Cardiac septum (tissue), 1 donor: ENCODE measurements around the gene DUSP22. TPM values are rescaled to one million over a fixed set of nuclear protein-coding genes. Genes with fewer than 3 reads are reported as not detected.

Experiments used
- DNase-seq: peaks from one replicate; pipeline ENCODE4 v3.0.0-alpha.2; 2020; ENCODE audit warnings: low spot score
- intact Hi-C: fragments of 100-400 bp; cut with DNase I; formaldehyde crosslinking; loops from one replicate; pipeline ENCODE4 v1.14.0; 2022
- total RNA-seq: library from RNA; stranded (reverse); fragmentation: NEBNext Ultra II Directional; extraction: Animal tissue kit (Norgen Biotek cat#: 25700); gene quantifications from one replicate; pipeline ENCODE4 v1.2.1, GENCODE V29; 2021
- donor health status: DM: no; HTN: no; CAD: no.

Gene DUSP22
- total RNA-seq, 1 donor from 2014 or later, result 49.2 TPM

- no peak for DNase-seq
- intact Hi-C loops, result loop anchor here (5.0 kb wide), 1 partner anchor 39 kb away; the partner anchor contains the start of gene DUSP22
Observed at GRCh38 chr6:330948-331347, 38.7 kb downstream of the DUSP22 start.

DNA sequence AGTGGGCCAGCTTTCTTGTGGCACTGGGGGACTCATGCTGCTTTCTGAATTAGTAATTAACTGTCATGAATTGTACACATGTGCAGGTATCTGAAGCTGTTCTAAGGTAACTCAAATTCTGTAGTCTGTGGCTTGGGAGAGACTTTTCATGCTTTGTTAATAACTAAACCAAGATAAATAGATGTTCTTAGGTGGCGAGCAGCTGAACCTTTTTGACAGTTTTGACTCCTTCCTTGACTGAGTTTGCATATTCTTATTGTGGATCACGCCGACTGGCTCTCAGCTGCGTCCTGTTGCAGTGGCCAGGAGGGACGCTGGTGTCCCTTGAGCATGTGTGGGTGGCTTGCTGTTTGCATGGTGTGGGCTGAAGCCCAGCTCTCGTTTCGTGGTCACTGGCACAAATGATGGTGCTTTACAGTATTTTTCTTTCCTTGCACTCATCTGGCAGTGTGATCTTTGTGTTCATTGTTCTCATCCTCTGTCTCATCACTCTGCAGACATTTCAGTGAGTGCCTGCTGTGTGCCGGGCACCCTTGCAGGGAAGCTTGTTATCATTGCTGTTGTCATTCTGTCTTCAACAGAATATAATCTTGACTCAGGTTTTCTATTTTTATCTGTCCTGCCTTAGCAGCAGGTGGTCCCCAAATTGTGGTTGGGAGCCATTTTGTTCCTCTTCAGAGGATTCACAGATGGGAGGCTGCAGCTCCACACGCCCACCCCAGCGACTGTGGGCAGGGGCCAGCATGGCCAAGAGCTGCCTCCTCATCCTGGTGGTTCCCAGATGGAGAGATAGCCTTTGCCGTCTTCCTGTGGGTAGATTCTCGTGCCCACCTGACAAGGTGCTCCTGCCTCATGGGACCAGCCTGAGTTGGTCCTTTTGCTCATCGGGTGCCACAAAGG lies 39.6 kb downstream of the DUSP22 start:
- DNase-seq, result no peak
- intact Hi-C loops, result loop anchor here (5.0 kb wide), 1 partner anchor 40 kb away; the partner anchor contains the start of gene DUSP22

DNA sequence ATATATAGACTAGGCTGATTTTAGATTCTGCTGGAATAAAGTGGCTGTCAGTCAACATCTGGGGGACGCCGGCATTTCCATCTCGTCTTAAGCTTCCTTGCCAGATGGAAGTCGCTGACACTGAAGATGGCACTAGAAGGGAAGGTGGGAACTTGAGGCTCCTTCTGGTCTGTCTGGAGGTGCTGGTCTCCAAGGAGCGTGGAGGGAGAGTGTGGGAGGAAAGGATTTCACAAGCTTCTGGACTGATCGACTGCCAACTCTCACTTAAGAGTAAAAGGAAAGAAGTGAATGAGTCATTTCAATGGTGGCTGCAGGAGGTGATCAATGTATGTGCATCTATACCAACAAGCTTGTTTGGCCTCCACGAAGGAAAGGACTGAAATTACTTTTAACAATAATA lies 40.4 kb downstream of the DUSP22 start:
- intact Hi-C loops, result loop anchor here (5.0 kb wide), 1 partner anchor 40 kb away; the partner anchor contains the start of gene DUSP22
- no peak for DNase-seq

- intact Hi-C loops, result loop anchor here (5.0 kb wide), 1 partner anchor 41 kb away; the partner anchor contains the start of gene DUSP22
- no peak for DNase-seq
Observed at GRCh38 chr6:333379-334002, 41.2 kb downstream of the DUSP22 start.

DNA sequence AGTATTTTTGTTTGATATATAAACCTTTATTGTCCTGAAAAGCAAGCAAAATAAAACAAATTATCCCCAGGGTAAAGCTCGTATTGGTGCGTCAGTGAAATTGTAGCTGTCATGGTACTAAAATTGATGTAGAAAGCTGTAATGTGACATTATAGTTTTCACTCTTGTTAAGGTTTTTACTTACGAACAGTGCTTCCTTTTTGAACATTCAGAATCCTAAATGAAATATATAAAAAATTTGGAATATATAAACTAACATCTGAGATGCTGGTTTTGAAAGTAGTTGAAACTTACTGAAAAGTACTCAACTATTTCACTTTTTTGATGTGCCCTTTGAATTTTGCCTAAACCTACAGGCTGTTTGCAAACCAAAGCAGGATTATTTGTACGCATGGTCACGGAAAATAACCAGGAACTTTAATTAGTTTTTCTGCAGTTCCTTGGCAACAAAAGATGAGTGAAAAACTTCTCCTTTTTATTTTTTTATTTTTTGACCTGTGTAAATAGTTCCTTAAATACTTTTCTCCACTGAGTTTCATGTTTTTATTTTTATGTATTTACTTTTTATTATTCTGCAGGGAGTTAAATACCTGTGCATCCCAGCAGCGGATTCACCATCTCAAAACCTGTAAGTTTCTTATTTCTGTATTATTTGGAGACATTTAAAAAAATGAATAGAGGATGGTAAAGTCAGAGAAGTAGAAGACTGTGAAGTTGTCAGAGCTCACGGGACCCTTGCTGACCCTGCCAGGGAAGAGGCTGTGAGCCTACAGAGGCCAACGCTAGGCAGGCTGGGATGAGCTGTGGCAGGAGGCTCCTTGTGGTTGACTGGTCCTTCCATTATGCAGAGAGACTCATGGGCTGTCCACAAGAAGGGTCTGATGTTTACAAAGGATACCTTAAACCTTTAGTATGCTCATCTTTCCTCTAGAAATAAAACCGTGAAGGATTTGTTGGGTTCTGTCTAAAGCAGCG lies 42.5 kb downstream of the DUSP22 start:
- DNase-seq, result no peak
- intact Hi-C loops, result loop anchor here (5.0 kb wide), 1 partner anchor 43 kb away; the partner anchor contains the start of gene DUSP22

GRCh38 chr6:335572-335971 lies 43.3 kb downstream of the DUSP22 start:
- intact Hi-C loops, result no loop called here
- no peak for DNase-seq

DNA sequence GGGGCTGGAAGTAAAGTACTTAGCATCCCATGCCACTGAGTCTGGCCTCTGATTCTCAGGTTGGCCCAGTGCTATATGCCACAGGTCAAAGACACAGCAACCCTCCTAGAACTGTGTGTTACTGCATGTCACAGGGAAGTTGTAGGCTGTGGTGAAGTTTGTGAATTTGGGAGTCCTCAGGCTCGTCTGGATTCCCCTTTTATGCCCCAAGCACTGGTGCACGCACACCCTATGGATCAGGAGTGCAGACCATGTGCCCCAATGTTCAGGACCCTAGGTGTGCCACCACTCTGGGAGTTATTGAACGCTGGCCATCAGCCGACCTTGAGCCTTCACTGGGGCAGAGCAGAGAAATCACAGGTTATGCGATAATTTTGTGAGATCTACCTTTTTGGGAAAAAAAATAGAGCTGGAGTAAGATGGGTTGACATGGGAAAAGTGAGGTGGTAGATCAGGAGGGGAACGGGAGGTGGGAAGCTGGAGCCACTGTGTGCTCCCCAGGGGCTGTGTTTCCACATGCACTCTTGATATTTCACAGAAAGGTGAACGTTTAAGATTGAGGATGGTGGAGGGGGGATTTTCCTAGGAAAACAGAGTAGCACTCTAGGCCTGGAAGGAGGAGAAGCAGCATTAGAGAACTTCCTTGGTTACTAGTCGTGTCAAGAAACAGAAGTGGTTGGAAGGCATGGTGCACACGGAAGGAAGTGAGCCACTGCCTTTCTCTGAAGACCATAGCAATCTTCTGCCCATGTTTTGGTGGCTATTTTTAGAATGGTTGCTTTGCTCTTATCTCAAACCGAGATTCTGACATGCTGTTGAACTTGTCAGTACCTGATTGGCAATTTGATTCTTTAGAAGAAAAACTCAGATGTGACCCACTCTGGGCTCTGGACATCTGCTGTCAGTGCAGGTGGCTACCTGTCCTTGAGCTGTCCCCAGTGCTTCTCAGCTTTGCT lies 44.1 kb downstream of the DUSP22 start:
- intact Hi-C loops, result no loop called here
- DNase-seq, result no peak

- no peak for DNase-seq
- intact Hi-C loops, result no loop called here
Observed at GRCh38 chr6:337805-338368, 45.6 kb downstream of the DUSP22 start.

DNA sequence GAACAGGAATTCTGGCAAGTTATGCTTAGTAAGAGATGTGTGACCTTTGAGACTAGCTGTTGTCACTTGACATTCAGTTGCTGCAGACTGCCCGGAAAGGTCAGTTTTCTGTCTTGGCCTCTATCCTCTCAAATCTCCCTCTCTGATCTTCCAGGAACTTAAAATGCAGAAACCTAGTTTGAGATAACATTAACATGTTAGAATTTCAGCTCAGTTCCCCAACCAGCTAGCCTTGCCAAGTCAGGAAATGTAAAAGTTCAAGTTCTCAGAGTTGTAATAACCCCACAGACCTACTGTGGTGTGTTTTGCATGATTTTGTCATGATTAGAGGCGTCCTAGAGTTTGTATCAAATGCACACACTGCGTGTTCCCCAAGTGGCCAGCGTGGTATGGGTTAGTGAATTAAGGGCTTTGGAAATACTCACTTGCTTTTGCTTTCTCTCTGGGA lies 46.6 kb downstream of the DUSP22 start:
- intact Hi-C loops, result no loop called here
- no peak for DNase-seq

DNA sequence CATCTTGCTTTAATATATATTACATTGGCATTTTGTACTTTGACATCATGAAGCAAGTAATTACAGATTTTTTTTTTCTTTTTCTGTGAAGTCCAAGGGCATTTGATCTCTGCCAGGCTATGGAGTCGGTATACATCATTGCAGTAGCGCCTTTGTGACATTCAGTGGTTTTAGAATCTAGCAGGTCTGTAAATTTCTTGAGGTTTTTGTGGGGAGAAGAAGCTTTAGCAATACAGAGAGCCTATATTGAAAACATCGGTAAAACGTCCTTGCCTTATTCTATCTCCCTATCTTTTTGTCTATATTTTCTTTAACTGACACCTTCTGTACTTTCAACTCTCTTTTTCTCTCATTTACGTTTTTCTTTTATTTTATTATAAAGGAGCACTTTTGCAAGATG lies 47.2 kb downstream of the DUSP22 start:
- intact Hi-C loops, result no loop called here
- DNase-seq, result no peak

- intact Hi-C loops, result no loop called here
- DNase-seq, result no peak
Observed at GRCh38 chr6:340186-340955, 48.1 kb downstream of the DUSP22 start.

- DNase-seq, result no peak
- intact Hi-C loops, result no loop called here
Observed at GRCh38 chr6:340991-341827, 48.9 kb downstream of the DUSP22 start.

- intact Hi-C loops, result no loop called here
- no peak for DNase-seq
Observed at GRCh38 chr6:341914-342831, 49.9 kb downstream of the DUSP22 start.

- intact Hi-C loops, result no loop called here
- no peak for DNase-seq
Observed at GRCh38 chr6:342832-343179, 50.5 kb downstream of the DUSP22 start.

- DNase-seq, result no peak
- intact Hi-C loops, result no loop called here
Observed at GRCh38 chr6:343226-343935, 51.1 kb downstream of the DUSP22 start.
